ENCODE results near the gene PTK7.
"Not testable (repeated sequence)": the region's sequence is repeated elsewhere in the genome, so short reads cannot be mapped to it uniquely, and the experiment has no call there.

The PTK7 gene

DNA sequence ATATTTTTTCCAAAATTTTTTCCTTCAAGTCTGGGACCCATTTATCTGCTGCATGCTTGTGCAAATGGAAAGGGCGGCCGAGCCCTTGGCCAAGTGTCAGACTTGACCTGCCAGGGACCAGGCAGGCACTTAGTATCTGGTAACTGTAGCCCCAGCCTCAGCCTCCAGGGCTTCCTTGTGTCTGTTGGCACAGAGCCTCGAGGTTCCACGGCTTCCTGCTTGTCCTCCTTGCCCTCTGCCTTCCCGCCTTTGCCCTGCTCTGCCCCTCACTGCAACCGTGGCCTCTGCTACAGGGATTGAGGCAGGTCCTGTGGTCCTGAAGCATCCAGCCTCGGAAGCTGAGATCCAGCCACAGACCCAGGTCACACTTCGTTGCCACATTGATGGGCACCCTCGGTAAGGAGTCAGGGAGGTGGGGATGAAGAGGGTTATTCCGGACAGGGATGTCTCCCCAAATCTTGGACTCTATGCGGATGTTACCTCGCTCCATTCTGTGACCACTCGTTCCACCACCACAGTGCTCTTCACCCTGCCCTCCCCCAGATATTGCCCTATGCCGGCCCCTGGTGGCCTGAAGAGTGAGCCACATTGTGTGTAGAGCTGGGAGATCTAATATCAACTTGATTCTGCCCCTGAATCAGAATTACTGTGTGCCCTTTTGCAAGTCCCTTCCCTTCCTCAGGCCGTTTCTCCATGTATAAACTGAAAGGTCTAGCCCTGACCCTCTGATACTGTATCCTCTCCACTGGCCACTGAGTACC lies 53.5 kb downstream of the PTK7 start:
- peak; percentile 11 for DNase-seq
- in situ Hi-C loops (cut with MboI; ENCODE audit: low pct_unique_long_range_greater_than_20kb, low sequenced_read_pairs) = no loop called here

DNA sequence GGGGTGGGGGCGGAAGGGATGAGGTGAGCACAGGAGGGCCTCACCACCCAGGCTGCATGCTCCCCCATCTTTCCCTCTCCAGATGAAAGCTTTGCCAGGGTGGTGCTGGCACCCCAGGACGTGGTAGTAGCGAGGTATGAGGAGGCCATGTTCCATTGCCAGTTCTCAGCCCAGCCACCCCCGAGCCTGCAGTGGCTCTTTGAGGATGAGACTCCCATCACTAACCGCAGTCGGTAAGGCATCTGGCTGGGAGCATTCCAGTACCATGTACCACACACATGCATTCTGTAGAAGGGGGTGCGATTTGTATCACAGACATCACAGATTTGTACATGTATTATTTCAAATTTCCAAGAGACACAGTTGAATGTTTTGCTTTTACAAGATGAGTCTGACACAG lies 54.3 kb downstream of the PTK7 start:
- no peak for DNase-seq
- in situ Hi-C loops (cut with MboI; ENCODE audit: low pct_unique_long_range_greater_than_20kb, low sequenced_read_pairs) = no loop called here

DNA sequence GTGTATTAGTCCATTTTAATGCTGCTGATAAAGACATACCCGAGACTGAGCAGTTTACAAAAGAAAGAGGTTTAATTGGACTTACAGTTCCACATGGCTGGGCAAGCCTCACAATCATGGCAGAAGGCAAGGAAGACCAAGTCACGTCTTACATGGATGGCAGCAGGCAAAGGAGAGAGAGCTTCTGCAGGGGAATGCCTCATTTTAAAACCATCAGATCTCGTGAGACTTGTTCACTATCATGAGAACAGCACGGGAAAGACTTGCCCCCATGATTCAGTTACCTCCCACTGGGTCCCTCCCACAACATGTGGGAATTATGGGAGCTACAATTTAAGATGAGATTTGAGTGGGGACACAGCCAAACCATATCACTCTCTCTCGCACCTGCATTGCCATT lies 55.3 kb downstream of the PTK7 start:
- DNase-seq; in situ Hi-C loops (cut with MboI; ENCODE audit: low pct_unique_long_range_greater_than_20kb, low sequenced_read_pairs): not testable (repeated sequence)

DNA sequence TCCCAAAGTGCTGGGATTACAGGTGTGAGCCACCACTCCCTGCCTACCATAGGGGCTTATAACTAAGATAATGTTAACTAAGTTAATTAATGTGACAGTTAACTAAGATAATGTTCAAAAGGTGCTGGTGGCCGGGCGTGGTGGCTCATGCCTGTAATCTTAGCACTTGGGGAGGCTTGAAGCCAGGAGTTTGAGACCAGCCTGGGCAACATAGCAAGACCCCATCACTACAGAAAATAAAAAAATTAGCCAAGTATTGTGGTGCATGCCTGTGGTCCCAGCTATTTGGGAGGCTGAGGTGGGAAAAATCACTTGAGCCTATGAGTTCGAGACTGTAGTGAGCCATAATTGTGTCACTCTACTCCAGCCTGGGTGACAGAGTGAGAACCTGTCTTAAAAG lies 62.2 kb downstream of the PTK7 start:
- DNase-seq = no peak
- in situ Hi-C loops (cut with MboI; ENCODE audit: low pct_unique_long_range_greater_than_20kb, low sequenced_read_pairs) = no loop called here

DNA sequence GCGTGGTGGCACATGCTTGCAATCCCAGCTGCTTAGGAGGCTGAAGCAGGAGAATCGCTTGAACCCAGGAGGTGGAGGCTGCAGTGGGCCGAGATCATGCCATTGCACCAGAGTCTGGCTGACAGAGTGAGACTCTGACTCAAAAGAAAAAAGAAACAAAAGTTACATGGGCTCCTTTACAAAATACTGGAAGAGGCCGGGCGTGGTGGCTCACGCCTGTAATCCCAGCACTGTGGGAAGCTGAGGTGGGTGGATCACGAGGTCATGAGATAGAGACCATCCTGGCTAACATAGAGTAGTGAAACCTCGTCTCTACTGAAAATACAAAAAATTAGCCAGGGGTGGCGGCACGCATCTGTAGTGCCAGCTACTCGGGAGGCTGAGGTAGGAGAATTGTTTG lies 63.9 kb downstream of the PTK7 start:
- in situ Hi-C loops (cut with MboI; ENCODE audit: low pct_unique_long_range_greater_than_20kb, low sequenced_read_pairs); DNase-seq: not testable (repeated sequence)

DNA sequence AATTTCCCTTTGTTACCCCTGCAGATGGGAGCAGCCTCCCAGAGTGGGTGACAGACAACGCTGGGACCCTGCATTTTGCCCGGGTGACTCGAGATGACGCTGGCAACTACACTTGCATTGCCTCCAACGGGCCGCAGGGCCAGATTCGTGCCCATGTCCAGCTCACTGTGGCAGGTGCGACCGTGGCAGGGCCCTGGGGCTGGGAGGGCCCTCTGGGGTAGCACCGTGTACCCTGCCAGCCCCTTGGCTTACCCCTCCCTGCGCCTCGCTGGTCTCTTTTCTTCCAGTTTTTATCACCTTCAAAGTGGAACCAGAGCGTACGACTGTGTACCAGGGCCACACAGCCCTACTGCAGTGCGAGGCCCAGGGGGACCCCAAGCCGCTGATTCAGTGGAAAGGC lies 65.5 kb downstream of the PTK7 start:
- in situ Hi-C loops (cut with MboI; ENCODE audit: low pct_unique_long_range_greater_than_20kb, low sequenced_read_pairs) = no loop called here
- no peak for DNase-seq

DNA sequence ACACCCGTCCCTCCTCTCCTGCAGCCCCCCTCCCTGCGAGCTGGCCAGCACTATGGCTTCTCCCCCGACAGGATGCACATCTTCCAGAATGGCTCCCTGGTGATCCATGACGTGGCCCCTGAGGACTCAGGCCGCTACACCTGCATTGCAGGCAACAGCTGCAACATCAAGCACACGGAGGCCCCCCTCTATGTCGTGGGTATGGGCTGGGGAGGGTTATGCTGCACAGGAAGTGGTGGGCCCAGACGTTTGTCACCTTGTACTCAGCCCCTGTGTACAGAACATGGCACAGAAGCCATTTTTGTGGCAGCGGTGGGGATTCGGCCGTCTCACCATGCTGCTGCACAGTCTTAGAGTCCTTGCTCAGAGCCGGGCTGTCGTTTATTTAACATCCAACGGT lies 66.0 kb downstream of the PTK7 start:
- no peak for DNase-seq
- in situ Hi-C loops (cut with MboI; ENCODE audit: low pct_unique_long_range_greater_than_20kb, low sequenced_read_pairs) = no loop called here

DNA sequence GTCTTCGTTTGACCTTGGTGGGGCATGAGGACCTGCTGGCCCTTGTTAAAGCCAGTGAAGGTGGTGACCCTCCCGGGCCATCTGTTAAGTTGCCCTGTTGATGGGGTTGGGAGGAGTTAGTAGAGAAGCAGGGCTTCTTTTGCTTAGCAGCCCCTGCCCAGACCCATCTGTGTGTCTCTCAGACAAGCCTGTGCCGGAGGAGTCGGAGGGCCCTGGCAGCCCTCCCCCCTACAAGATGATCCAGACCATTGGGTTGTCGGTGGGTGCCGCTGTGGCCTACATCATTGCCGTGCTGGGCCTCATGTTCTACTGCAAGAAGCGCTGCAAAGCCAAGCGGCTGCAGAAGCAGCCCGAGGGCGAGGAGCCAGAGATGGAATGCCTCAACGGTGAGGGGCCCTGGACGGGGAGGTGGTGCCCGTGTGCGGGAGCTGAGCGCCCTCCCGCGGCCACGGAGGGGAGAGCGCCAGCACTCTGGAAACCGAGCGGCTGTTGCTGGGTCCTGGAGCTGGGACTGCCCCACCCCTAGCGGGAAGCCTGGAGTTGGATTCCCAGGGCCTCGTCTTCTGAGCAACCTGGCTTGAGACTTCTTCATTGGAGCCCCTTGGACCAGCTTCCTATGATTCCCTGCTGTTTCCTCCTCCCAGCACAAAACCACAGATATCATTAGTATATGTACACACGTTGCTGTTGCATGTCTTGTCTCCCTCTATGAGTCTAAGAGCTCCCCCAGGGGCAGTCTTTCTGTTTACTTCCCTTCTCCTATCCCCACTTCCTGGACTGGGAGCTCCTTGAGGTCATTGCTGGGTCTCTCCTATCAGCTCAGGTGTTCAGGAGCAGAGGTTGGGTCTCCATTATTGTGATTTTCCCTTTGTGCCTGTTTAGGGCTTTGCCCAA lies 67.4 kb downstream of the PTK7 start:
- peak; percentile 89 for DNase-seq
- in situ Hi-C loops (cut with MboI; ENCODE audit: low pct_unique_long_range_greater_than_20kb, low sequenced_read_pairs) = no loop called here

DNA sequence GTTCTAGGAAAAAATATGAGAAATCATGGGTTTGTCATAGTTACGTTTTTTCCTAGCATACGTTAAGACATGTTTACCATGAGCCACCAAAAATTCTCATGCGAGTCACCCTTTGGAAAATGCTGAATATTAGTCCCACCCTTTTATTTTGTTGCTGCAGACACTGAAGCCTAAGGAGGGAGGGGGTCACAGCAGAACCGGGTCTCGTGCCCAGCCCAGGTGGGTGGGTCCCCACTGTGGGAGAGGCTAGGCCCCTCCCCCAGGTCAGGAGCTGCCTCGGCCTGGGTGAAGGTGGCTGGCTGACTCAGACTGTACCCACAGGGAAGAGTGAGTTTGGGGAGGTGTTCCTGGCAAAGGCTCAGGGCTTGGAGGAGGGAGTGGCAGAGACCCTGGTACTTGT lies 68.8 kb downstream of the PTK7 start:
- no peak for DNase-seq
- in situ Hi-C loops (cut with MboI; ENCODE audit: low pct_unique_long_range_greater_than_20kb, low sequenced_read_pairs) = no loop called here

DNA sequence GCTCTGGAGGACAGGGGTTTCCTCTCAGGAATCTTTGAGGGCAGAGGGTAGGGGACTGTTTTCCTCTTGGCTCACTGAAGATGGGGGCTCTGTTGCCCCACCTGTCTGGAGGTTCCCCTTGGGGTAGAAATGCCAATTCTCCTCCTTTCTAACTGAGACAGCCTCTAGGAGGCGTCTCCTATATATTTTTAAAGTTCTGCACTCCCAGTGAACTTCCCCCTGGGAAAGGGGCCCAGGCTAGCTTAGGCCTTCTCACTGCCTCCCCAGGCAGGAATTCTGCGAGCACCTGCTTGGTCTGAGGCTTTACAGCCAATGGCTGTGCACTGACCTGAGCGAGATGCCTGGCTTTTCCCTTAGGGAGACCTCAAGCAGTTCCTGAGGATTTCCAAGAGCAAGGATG lies 70.1 kb downstream of the PTK7 start:
- in situ Hi-C loops (cut with MboI; ENCODE audit: low pct_unique_long_range_greater_than_20kb, low sequenced_read_pairs) = no loop called here
- no peak for DNase-seq

DNA sequence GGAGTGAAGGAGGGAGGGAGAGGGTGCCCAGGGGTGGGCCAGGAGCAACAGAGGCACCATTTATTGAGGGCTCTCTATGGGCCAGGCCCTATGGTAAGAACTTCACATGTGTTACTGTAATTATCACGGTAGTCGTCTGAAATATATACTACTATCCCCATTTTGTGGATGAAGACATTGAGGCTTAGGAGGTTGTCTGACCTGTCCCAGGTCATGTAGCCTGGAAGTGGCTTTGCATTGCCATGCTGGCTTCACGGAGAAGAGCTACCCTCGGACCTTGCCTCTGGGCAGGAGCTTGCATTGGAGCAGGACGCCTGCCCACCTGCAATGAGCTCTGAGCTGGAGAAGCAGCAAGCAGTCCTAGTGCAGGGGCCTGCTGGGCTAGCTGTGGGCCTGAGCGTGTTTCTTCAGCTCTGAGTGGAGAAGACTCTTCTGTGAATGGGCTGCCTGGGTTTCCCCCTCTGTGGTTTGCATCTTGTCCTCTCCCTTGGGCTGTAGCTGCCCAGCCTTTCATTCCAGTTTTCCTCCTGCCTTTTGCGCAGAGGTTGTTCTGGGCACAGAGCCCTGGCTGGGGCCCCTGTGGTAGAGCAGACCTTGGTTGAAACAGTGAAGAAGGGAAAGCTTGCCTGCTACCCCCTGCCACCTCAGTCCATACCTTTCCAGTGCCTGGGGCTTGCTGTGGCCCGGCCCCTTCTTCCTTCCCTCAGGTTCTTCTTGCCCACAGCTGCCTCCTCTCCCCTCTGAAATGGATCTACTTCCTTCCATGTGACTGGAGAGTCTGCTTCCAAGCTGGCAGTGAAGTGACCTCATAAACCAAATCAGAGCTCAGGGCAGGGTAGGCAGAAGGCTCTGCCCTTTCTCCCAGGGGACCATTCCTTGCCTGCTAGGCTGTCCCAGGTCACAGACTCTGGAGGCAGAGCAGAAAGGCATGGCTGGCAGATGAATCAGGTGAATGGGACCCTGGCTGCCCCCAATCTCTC lies 70.9 kb downstream of the PTK7 start:
- DNase-seq = no peak
- in situ Hi-C loops (cut with MboI; ENCODE audit: low pct_unique_long_range_greater_than_20kb, low sequenced_read_pairs) = no loop called here

DNA sequence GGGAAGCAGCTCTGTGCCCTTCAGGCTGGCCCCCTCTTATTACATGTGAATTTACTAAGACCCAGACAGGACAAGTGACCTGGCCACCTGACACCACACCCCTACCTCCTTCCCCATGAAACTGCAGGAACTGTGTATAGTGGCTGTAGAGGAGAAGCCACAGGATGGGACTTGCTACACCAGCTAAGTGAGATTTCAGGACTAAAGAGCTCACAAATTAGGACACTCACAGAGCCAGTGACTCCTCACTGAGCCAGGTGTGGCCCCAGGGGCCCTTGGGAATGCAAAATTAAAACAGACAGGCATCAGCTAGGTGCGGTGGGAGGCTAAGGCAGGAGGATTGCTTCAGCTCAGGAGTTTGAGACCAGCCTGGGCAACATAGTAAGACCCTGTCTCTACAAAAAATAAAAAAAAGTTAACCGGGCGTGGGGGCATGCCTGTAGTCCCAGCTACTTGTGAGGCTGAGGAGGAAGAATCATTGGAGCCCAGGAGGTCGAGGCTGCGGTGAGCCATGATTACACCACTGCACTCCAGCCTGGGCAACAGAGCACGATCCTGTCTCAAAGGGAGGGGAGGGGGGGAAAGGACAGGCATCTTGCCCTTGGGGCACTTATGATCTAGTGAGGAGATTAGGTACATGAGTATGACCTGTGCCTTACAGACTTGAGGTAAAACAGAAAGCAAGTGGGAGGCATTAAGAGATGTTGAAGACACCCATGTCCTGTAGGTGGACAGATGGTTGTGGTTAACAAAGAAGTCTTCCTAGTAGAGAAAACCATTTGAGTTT lies 71.8 kb downstream of the PTK7 start:
- in situ Hi-C loops (cut with MboI; ENCODE audit: low pct_unique_long_range_greater_than_20kb, low sequenced_read_pairs) = no loop called here
- DNase-seq = no peak

DNA sequence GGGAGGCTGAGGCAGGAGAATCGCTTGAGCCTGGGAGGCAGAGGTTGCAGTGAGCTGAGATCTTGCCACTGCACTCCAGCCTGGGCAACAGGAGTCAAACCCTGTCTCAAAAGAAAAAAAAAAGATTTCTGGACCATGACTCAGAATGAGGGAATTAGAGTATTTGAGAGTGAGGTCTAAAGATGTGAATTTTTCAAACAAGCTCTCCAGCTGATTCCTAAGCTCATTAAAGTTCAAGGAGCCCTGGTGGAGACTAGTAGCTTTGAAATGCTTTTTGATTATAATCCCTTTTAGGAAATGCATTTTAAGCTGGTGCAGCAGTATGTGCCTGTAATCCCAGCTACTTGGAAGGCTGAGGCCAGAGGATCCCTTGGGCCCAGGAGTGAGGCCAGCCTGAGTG lies 73.2 kb downstream of the PTK7 start:
- in situ Hi-C loops (cut with MboI; ENCODE audit: low pct_unique_long_range_greater_than_20kb, low sequenced_read_pairs) = no loop called here

DNA sequence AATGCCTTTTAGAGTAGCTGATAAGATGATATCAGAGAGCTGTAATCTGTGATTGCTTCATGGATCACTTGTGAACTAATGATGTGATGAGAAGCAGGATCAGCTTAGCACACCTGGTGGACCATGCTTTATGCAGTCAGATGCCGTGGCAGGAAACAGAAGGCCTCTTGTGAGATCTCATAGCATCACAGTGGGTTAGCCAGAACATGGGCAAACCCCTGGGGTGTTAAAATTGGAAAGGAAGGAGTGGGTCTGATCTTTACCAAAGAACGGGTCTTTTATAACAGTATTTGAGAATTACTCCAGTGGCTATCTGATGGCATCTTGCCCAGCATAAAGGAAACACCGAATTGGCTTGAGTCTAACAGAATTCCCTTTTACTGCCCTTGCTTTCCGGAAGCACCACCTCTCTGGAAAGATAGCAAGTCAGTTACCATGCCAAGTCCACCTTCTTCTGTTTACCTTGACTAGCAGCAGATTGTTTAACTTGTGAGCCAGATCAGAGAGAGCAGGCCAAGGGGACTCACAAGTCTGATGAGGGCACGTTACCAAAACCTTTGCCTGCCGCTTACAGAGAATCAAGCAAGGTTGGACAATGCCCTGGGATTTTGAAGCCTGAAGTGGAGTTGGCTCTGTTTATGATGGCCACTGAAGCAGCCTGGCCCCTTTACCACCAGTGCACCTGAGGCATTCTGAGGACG lies 74.1 kb downstream of the PTK7 start:
- in situ Hi-C loops (cut with MboI; ENCODE audit: low pct_unique_long_range_greater_than_20kb, low sequenced_read_pairs) = no loop called here
- no peak for DNase-seq

More for the DNA sequence above, 73.2 kb downstream of the PTK7 start:
- no peak for DNase-seq

DNA sequence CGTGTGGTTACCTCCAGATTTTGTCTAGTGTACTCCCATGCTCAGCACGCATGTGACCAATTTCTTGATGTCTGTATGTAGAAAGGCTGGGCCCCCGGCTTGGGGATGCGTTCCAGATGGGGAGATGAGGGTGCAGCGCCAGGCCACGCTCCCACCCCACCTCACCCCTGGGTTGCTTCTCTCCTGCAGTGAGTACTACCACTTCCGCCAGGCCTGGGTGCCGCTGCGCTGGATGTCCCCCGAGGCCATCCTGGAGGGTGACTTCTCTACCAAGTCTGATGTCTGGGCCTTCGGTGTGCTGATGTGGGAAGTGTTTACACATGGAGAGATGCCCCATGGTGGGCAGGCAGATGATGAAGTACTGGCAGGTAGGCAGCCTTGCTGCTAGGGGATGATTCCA lies 83.5 kb downstream of the PTK7 start:
- DNase-seq = no peak
- in situ Hi-C loops (cut with MboI; ENCODE audit: low pct_unique_long_range_greater_than_20kb, low sequenced_read_pairs) = no loop called here

DNA sequence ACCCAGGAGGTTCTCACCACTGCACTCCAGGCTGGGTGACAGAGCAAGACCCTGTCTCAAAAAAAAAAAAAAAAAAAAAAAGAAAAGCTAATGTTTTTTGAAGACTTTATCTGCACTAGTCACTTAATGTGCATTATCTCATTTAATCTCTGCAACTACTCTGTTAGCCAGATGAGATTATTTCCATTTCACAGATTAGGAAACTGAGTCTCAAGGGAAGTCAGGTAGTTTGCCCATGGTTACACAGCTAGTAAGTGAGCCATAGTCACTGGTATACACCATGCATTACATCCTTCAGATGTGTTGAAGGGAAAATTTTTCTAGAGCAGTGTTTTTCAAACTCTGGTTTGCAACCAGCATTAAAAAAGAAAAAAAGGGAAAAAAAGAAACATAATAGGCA lies 87.8 kb downstream of the PTK7 start:
- in situ Hi-C loops (cut with MboI; ENCODE audit: low pct_unique_long_range_greater_than_20kb, low sequenced_read_pairs) = no loop called here
- DNase-seq = no peak

DNA sequence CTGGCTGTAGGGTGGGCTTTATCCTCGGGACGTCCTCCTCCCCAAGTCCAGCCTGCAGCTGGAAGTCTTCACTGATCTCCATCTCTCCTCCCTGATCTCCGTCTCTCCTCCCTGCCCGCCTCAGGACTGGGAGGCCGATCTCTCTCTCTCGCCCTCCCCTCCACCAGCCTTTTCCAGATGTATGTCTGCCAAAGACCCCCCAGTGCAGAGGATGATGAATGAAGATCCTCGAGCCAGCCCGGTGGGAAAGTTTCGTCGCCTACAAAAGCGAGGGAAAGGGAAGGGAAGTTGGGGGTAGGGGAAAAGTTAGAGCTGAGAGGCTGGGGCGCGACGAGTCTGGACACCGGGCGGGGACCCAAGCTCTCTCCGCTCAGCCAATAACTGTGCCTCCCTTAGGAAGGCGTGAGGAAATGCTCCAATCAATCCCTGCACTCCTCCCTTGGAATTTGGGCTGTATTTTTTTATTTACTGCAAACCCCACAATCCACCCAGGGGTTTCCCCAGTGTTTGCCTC lies 94.4 kb downstream of the PTK7 start:
- in situ Hi-C loops (cut with MboI; ENCODE audit: low pct_unique_long_range_greater_than_20kb, low sequenced_read_pairs) = no loop called here
- DNase-seq = no peak

All from KBM-7 (cell line).